ENCODE data around the gene KRTAP4-9.
"Not testable (repeated sequence)": the region's sequence is repeated elsewhere in the genome, so short reads cannot be mapped to it uniquely, and the experiment has no call there.

KRTAP4-9 gene

DNA sequence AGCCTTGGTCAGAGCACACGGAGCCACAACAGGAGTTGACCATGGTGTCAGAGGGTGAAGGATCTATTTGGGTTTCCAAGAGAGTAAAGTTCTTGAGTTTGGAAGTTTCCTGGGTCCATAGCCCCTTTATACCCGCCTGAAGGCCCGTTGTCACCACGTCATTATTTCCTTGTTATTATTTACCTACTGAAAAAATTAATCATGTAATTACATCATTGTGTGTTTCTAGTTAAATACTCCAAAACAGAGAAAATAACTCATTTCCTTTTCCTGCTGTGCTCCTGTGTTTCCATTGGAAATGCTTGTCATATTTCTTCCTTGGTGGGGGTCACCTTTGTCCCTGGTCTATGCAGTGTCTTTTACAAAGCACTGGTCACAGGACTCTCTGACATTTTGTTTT is 7.1 kb upstream of the KRTAP4-9 start, which contains the start of gene KRTAP4-8:
Gene KRTAP4-8 (minus strand): TSS at position 101 of the 400 bp plus-strand sequence. CDS start 58 bp downstream, at position 43.
- Mint-ChIP-seq H3K27ac (no peak within 1 kb of the TSS), H3K36me3 (ENCODE audit: low read depth) (no peaks in the 10 kb centered on the region), H3K4me3 (no peak within 1 kb of the TSS), H3K4me1 (no peaks in the 10 kb centered on the region), H3K27me3 (ENCODE audit: low read depth, poor library complexity) (peaks cover 12% of the 10 kb centered on the region), H3K9me3 (peaks cover 8% of the 10 kb centered on the region)
- no peak for DNase-seq
- TF ChIP-seq, protein P1, sequence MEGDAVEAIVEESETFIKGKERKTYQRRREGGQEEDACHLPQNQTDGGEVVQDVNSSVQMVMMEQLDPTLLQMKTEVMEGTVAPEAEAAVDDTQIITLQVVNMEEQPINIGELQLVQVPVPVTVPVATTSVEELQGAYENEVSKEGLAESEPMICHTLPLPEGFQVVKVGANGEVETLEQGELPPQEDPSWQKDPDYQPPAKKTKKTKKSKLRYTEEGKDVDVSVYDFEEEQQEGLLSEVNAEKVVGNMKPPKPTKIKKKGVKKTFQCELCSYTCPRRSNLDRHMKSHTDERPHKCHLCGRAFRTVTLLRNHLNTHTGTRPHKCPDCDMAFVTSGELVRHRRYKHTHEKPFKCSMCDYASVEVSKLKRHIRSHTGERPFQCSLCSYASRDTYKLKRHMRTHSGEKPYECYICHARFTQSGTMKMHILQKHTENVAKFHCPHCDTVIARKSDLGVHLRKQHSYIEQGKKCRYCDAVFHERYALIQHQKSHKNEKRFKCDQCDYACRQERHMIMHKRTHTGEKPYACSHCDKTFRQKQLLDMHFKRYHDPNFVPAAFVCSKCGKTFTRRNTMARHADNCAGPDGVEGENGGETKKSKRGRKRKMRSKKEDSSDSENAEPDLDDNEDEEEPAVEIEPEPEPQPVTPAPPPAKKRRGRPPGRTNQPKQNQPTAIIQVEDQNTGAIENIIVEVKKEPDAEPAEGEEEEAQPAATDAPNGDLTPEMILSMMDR (IDR thresholded peaks at IDR 0.05), result no peak

DNA sequence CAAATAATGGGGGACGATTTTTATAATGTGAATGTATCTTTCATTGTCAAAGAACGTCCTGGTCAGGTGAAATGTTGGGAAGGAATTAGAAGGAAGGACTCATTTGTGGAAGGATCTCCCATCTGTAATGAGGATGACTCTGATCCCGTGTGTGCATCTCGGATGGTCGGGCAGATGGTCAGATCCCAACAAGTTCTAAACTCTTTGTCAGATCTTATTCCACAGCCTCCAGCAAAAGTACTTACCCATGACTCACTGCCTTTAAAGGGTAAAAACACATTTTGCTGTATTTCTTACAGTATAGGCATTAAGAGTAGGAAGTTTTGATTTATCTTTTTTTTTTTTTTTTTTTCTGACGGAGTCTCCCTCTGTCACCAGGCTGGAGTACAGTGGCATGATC is 6.7 kb upstream of the KRTAP4-9 start:
- Mint-ChIP-seq H3K27me3 (ENCODE audit: low read depth, poor library complexity) (peaks cover 12% of the 10 kb centered on the region), H3K4me1 (no peaks in the 10 kb centered on the region), H3K9me3 (peaks cover 5% of the 10 kb centered on the region), H3K4me3 (no peak overlapping the region), H3K27ac (no peak overlapping the region), H3K36me3 (ENCODE audit: low read depth) (no peaks in the 10 kb centered on the region)
- DNase-seq, result no peak
- TF ChIP-seq, protein P1 (IDR thresholded peaks at IDR 0.05), result no peak

GRCh38 chr17:41099682-41100480 is 5.3 kb upstream of the KRTAP4-9 start:
- not testable (repeated sequence) for H3K36me3 Mint-ChIP-seq (ENCODE audit: low read depth); H3K4me1 Mint-ChIP-seq; H3K27ac Mint-ChIP-seq; H3K9me3 Mint-ChIP-seq; H3K4me3 Mint-ChIP-seq; DNase-seq
- H3K27me3 Mint-ChIP-seq (ENCODE audit: low read depth, poor library complexity), result peaks cover 15% of the 10 kb centered on the region

DNA sequence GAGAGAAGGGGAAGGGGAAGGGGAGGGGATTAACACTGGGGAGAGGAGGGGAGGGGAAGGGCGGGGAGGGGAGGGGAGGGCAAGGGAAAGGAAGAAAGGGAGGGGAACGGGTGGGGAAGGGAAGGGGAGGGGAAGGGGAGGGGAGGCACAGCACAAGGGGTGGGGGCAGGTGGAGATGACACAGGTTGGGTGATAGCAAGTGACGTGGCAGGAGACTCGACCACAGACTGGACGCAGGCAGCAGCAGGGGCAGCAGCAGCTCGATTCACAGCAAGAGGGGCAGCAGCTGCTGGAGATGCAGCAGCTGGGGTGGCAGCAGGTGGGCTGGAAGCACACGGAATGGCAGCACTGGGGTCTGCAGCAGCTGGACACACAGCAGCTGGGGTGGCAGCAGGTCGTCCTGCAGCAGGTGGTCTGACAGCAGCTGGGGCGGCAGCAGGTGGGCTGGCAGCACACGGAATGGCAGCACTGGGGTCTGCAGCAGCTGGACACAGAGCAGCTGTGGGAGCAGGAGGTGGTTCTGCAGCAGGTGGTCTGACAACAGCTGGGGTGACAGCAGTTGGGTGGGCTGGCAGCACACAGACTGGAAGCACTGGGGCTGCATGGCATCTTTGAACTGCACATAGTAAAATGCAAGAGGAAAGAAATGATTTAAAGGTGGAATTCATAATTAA is 3.5 kb upstream of the KRTAP4-9 start, which contains the start of gene KRTAP4-16:
Gene KRTAP4-16 (minus strand): TSS at position 624 of the 674 bp plus-strand sequence. CDS start 0 bp downstream, at position 624.
- TF ChIP-seq, protein P1 (IDR thresholded peaks at IDR 0.05), result no peak
- peaks cover 15% of the 10 kb centered on the region for H3K27me3 Mint-ChIP-seq (ENCODE audit: low read depth, poor library complexity)
- H3K36me3 Mint-ChIP-seq (ENCODE audit: low read depth), result no peaks in the 10 kb centered on the region
- no peak within 1 kb of the TSS for H3K4me3 Mint-ChIP-seq
- no peak for DNase-seq
- no peaks in the 10 kb centered on the region for H3K4me1 Mint-ChIP-seq
- no peak within 1 kb of the TSS for H3K27ac Mint-ChIP-seq
- H3K9me3 Mint-ChIP-seq, result no peaks in the 10 kb centered on the region

DNA sequence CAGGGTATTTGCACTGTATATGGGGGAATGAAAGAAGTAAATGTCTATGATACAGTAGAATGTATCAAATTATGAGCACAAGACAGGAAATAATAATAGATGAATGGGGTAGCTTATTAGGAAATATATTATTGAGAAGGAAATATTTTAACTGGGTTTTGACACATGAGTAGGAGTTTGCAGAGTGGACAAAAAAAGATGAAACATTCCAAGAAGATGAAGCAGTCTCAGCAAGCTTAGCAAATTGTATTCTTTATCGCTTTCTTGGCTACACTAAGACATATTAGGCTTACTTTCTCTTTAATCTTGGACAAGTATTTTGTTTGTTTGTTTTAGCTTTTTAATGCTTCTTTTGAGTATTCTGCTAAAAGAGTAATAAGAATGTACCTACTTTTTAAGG is 1.3 kb upstream of the KRTAP4-9 start:
- no peak overlapping the region for H3K27ac Mint-ChIP-seq
- DNase-seq, result no peak
- no peak overlapping the region for H3K4me3 Mint-ChIP-seq
- TF ChIP-seq, protein P1 (IDR thresholded peaks at IDR 0.05), result no peak
- H3K36me3 Mint-ChIP-seq (ENCODE audit: low read depth), result no peaks in the 10 kb centered on the region
- no peaks in the 10 kb centered on the region for H3K9me3 Mint-ChIP-seq
- H3K4me1 Mint-ChIP-seq, result no peaks in the 10 kb centered on the region
- H3K27me3 Mint-ChIP-seq (ENCODE audit: low read depth, poor library complexity), result peaks cover 4% of the 10 kb centered on the region

DNA sequence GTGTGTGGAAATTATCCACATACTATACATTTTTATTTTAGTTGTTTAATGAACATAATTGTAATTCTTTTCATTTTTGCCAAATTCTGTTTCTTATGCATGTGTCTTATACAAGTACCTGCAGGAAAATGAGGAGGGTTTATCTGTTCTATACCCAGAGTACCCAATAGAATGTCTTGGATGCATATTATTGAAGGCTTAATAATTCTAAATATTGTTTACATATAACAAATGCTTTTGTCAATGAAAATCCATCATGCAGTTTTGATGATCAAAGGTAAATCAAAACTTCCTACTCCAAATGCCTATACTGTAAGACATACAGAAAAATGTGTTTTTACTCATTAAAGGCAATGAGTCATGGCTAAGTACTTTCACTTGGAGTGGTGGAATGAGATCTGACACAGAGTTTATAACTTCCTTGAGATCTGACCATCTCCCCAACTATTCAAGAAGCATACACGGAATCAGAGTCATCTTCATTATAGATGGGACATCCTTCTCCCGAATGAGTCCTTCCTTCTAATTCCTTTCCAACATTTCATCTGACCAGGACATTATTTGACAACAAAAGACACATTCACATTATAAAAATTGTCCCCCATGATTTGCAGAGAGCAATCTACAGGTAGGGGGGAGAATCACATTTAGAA is 677 bp upstream of the KRTAP4-9 start:
- H3K27me3 Mint-ChIP-seq (ENCODE audit: low read depth, poor library complexity); H3K4me1 Mint-ChIP-seq; H3K27ac Mint-ChIP-seq; H3K36me3 Mint-ChIP-seq (ENCODE audit: low read depth); DNase-seq; H3K9me3 Mint-ChIP-seq; H3K4me3 Mint-ChIP-seq: not testable (repeated sequence)
